HG02642 (cell line): ENCODE data around the gene MAP3K8.
"Not testable (repeated sequence)": the region's sequence is repeated elsewhere in the genome, so short reads cannot be mapped to it uniquely, and the experiment has no call there.

Experiments
- ATAC-seq: cut with Tn5 transposase; IDR thresholded peaks from one replicate; pipeline ENCODE4 v1.9.1; 2021; ENCODE audit warnings: mild to moderate bottlenecking; ENCODE audit not compliant: unreplicated experiment, poor library complexity

Gene MAP3K8

GRCh38 chr10:30422151-30422695, 11.8 kb upstream of the MAP3K8 start:
- ATAC-seq, result no peak

GRCh38 chr10:30422981-30423654, 10.9 kb upstream of the MAP3K8 start:
- no peak for ATAC-seq

- not testable (repeated sequence) for ATAC-seq
Measured at GRCh38 chr10:30423655-30424275, 10.2 kb upstream of the MAP3K8 start.

GRCh38 chr10:30425336-30426075, 8.5 kb upstream of the MAP3K8 start:
- no peak for ATAC-seq

- ATAC-seq, result no peak
Measured at GRCh38 chr10:30430544-30431298, 3.3 kb upstream of the MAP3K8 start.

DNA sequence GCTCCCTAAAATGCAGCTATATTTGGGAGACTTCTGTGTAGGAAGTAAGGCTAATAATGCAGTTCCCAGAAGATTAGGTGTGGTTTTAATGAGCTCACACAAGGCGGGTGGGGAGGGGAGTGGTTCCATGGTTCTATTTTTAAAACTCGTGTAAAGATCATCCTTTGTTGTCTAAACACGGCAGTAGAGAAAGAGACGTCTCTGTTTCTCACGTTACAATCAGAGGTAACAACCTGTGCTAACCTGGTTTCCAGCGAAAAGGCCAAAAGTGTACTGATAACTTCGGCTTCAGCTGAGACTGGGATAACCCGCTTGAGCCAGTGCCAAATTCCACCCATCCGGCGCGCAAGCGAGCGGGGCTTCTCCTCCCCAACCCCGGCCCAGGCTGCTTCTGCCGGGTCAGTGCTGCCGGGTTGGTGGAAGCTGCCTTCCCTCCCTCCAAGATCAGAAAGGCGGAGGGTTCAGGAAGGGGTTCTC, 2.5 kb upstream of the MAP3K8 start:
- no peak for ATAC-seq

DNA sequence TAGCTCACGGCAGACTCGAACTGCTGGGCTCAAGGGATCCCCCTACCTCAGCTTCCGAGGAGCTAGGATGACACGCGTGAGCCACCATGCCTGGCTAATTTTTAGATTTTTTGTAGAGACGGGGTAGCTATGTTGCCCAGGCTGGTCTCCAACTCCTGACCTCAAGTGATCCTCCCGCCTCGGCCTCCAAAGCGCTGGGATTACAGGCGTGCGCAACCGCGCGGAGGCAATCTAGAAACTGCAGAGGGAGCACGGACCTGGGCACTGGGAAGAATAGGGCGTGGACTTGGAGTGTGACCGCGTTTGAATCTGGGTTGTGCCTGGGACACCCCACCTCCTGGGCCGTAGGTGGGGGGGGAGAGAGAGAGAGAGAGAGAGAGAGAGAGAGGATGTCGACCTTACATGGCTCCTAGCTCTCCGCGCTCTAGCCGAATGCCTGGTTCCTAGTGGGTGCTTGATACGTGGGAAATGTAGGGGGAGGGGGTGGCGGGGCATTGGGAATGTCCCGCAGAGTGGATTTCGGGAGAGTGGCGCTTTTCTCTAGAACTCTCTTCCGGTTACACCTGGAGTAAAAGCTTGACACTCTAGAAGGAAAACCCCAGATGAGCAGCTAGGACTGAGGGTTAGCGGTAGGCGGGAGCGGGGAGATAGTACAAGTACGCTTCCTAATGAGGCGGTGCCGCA, 1.2 kb upstream of the MAP3K8 start:
- peak; percentile 8 for ATAC-seq

- ATAC-seq, result peak; percentile 32
Measured at GRCh38 chr10:30433306-30433729, 666 bp upstream of the MAP3K8 start.

DNA sequence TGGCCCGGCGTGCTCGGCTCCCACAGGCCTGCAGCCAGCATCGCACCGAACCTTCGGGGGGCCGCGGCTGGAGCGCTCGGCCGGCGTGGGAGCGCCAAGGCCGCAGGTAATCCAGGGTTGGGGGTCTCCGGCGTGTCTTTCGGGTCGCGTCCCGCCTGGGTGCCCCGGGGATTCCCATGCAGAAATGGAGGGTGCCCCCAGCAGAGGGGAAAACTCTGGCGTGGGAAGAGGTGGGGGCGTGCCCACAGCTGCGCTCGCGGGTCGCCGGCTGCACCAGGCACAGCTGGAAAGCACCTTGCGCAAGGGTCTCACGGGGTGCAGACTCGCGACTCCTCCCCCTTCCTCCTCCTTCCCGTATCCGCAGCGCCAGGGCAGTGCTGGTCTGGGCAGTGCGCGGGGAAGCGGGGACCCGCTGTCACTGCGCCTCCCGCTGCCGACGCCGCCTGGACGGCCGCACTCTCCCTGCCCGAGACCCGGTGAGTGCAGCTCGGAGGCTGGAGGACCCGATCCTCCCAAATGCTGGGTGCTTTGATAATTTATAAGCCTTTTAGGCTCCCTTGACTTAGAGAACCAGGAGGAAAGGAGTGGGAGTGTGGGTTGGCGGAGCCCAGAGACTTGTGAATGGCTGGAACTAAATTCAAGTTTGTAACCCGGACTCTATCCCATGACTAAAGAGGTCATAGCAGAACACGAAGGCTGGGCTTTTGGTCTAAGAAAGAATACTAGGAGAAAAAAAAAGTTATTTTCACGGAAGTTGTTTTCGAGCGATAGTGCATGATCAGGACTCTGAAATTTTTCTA, 489 bp downstream of the MAP3K8 start:
- peak; percentile 57 for ATAC-seq

DNA sequence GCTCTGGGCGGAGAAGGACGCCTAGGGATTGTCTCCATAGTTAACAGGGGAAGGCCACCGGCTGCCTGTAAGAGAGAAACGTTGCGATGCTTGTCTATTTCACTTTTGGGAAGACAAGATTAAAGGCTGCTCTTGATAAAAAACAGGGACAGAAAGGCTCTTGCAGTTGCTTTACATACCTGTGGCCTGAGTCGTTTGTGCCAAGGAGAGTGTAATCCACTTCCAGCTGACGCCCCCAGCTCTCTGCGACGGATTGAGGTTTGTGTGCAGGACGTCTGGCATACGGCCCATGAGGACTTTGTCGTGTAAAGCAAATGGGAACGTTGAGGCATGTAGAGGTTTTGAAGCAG, 1.1 kb downstream of the MAP3K8 start:
- no peak for ATAC-seq

- ATAC-seq, result not testable (repeated sequence)
Measured at GRCh38 chr10:30435499-30436167, 1.6 kb downstream of the MAP3K8 start.

- ATAC-seq, result no peak
Measured at GRCh38 chr10:30436191-30436611, 2.2 kb downstream of the MAP3K8 start.

- no peak for ATAC-seq
Measured at GRCh38 chr10:30436671-30437030, 2.7 kb downstream of the MAP3K8 start.

- no peak for ATAC-seq
Measured at GRCh38 chr10:30437031-30437841, 3.3 kb downstream of the MAP3K8 start.

GRCh38 chr10:30438021-30438850, 4.3 kb downstream of the MAP3K8 start:
- ATAC-seq, result no peak

GRCh38 chr10:30439931-30440330, 5.9 kb downstream of the MAP3K8 start:
- ATAC-seq, result no peak
